ENCODE data around the gene KAT7. TPM values are rescaled to one million over a fixed set of nuclear protein-coding genes. Genes with fewer than 3 reads are reported as not detected.

Gene KAT7
- total RNA-seq, 2 experiments from 2014 or later = 61.2 to 66.6 TPM

- Mint-ChIP-seq H3K9me3 (no peaks in the 10 kb centered on the region), H3K4me3 (no peak overlapping the region), H3K27me3 (no peaks in the 10 kb centered on the region), H3K36me3 (ENCODE audit: low read depth) (peaks cover 12% of the 10 kb centered on the region), H3K27ac (no peak overlapping the region), H3K4me1 (ENCODE audit: low read depth) (no peaks in the 10 kb centered on the region)
- ChIA-PET CTCF (interaction anchor here (0.5 kb wide), 1 partner anchor 123 kb away, joined by 3 read pairs; no protein-coding TSS in a partner anchor), POLR2A (no interaction called here)
- no peak for TF ChIP-seq CTCF (IDR thresholded peaks at IDR 0.05)
- ATAC-seq (no peak), DNase-seq (no peak)
- intact Hi-C loops (cut with micrococcal nuclease) = no loop called here
These were observed 47.9 kb downstream of the KAT7 start for GRCh38 chr17:49836111-49837030.

- H3K27me3 Mint-ChIP-seq = no peaks in the 10 kb centered on the region
- CTCF ChIA-PET = interaction anchor here (1.5 kb wide), 1 partner anchor 8 kb away, joined by 3 read pairs; no protein-coding TSS in a partner anchor
These were observed 51.0 kb downstream of the KAT7 start for GRCh38 chr17:49839455-49839854.

GRCh38 chr17:49841548-49841947, 53.1 kb downstream of the KAT7 start:
- Mint-ChIP-seq H3K36me3 (ENCODE audit: low read depth) (peaks cover 1% of the 10 kb centered on the region), H3K9me3 (no peaks in the 10 kb centered on the region), H3K4me3 (no peak overlapping the region), H3K27me3 (no peaks in the 10 kb centered on the region), H3K4me1 (ENCODE audit: low read depth) (peaks cover 7% of the 10 kb centered on the region), H3K27ac (no peak overlapping the region)
- TF ChIP-seq CTCF (IDR thresholded peaks at IDR 0.05) = no peak
- DNase-seq = no peak
- ChIA-PET POLR2A (no interaction called here), CTCF (no interaction called here)
- intact Hi-C loops (cut with micrococcal nuclease) = no loop called here
- ATAC-seq = no peak

More at GRCh38 chr17:49839455-49839854, 51.0 kb downstream of the KAT7 start:
- TF ChIP-seq CTCF (IDR thresholded peaks at IDR 0.05) = no peak
- intact Hi-C loops (cut with micrococcal nuclease) = no loop called here
- Mint-ChIP-seq H3K4me1 (ENCODE audit: low read depth) (no peaks in the 10 kb centered on the region), H3K27ac (no peak overlapping the region), H3K4me3 (no peak overlapping the region), H3K9me3 (no peaks in the 10 kb centered on the region), H3K36me3 (ENCODE audit: low read depth) (peaks cover 5% of the 10 kb centered on the region)
- ATAC-seq (no peak), DNase-seq (no peak)
- POLR2A ChIA-PET = interaction anchor here (1.0 to 1.5 kb wide), 2 partner anchors 10 to 11 kb away, joined by 3 read pairs; no protein-coding TSS in a partner anchor

- no peak for TF ChIP-seq CTCF (IDR thresholded peaks at IDR 0.05)
- Mint-ChIP-seq H3K4me1 (ENCODE audit: low read depth) (peaks cover 7% of the 10 kb centered on the region), H3K36me3 (ENCODE audit: low read depth) (peaks cover 1% of the 10 kb centered on the region), H3K27me3 (no peaks in the 10 kb centered on the region), H3K27ac (no peak overlapping the region), H3K9me3 (no peaks in the 10 kb centered on the region), H3K4me3 (no peak overlapping the region)
- CTCF ChIA-PET = no interaction called here
- intact Hi-C loops (cut with micrococcal nuclease) = no loop called here
- no peak for DNase-seq
- POLR2A ChIA-PET = no interaction called here
- ATAC-seq = no peak
These were observed 53.9 kb downstream of the KAT7 start for GRCh38 chr17:49842371-49842770.

- intact Hi-C loops (cut with micrococcal nuclease) = no loop called here
- H3K4me3 Mint-ChIP-seq = no peak overlapping the region
- POLR2A ChIA-PET = interaction anchor here (1.4 kb wide), 1 partner anchor 9 kb away, joined by 3 read pairs; no protein-coding TSS in a partner anchor
- DNase-seq (no peak), ATAC-seq (no peak)
- TF ChIP-seq CTCF (IDR thresholded peaks at IDR 0.05) = no peak
- H3K27ac Mint-ChIP-seq = no peak overlapping the region
- H3K36me3 Mint-ChIP-seq (ENCODE audit: low read depth) = peaks cover 1% of the 10 kb centered on the region
- H3K4me1 Mint-ChIP-seq (ENCODE audit: low read depth) = peaks cover 7% of the 10 kb centered on the region
- CTCF ChIA-PET = no interaction called here
- H3K9me3 Mint-ChIP-seq = no peaks in the 10 kb centered on the region
- no peaks in the 10 kb centered on the region for H3K27me3 Mint-ChIP-seq
These were observed 54.4 kb downstream of the KAT7 start for GRCh38 chr17:49842846-49843245.
